Astrocyte (in vitro differentiated cells and primary cell): ENCODE results near the gene CCDC80. TPM values are rescaled to one million over a fixed set of nuclear protein-coding genes. Genes with fewer than 3 reads are reported as not detected.

Experiments used
- DNase-seq: peaks from one replicate; pipeline ENCODE4 v3.0.0-alpha.2; 2010; ENCODE audit warnings: low read depth
- FAIRE-seq: peaks from 2 replicates; lab custom pipeline; 2011; peaks lifted over from hg19 to GRCh38; lab: Jason Lieb, UNC
- H2AFZ ChIP-seq: 2 replicates; pipeline ENCODE4 v1.6.0; 2012; ENCODE audit warnings: low read depth, low read length, inconsistent platforms
- H3K27ac ChIP-seq: 2 replicates; pipeline ENCODE4 v1.5.1; 2011; ENCODE audit warnings: low read depth, low read length, inconsistent platforms
- H3K27me3 ChIP-seq: 2 replicates; pipeline ENCODE4 v1.6.0; 2011; ENCODE audit warnings: low read length, inconsistent platforms; ENCODE audit not compliant: insufficient read depth
- H3K36me3 ChIP-seq: 2 replicates; pipeline ENCODE4 v1.5.1; 2011; ENCODE audit warnings: low read length, inconsistent platforms; ENCODE audit not compliant: insufficient read depth
- H3K4me1 ChIP-seq: 2 replicates; pipeline ENCODE4 v1.5.1; 2011; ENCODE audit warnings: low read length, inconsistent platforms; ENCODE audit not compliant: insufficient read depth
- H3K4me2 ChIP-seq: 2 replicates; pipeline ENCODE4 v1.6.0; 2012; ENCODE audit warnings: low read length, inconsistent platforms
- H3K4me3 ChIP-seq: 2 replicates; pipeline ENCODE4 v1.5.1; 2011; ENCODE audit warnings: low read depth, mild to moderate bottlenecking, low read length, inconsistent platforms; ENCODE audit not compliant: insufficient read depth
- H3K79me2 ChIP-seq: 2 replicates; pipeline ENCODE4 v1.6.0; 2012; ENCODE audit warnings: mild to moderate bottlenecking, low read length, inconsistent platforms; ENCODE audit not compliant: insufficient read depth
- H3K9ac ChIP-seq: 2 replicates; pipeline ENCODE4 v1.6.0; 2012; ENCODE audit warnings: mild to moderate bottlenecking, low read length, inconsistent platforms
- H3K9me3 ChIP-seq: 2 replicates; pipeline ENCODE4 v1.5.1; 2012; ENCODE audit warnings: low read depth, mild to moderate bottlenecking, low read length, inconsistent platforms; ENCODE audit not compliant: insufficient read depth
- H4K20me1 ChIP-seq: 2 replicates; pipeline ENCODE4 v1.6.0; 2012; ENCODE audit warnings: low read length, inconsistent platforms; ENCODE audit not compliant: insufficient read depth
- H3K27ac Mint-ChIP-seq: one replicate; pipeline ENCODE4 v1.8.0; 2021; ENCODE audit warnings: mild to moderate bottlenecking, mixed read lengths; ENCODE audit not compliant: unreplicated experiment
- H3K27me3 Mint-ChIP-seq: one replicate; pipeline ENCODE4 v1.8.0; 2021; ENCODE audit warnings: low read depth, mixed read lengths; ENCODE audit not compliant: unreplicated experiment
- H3K36me3 Mint-ChIP-seq: one replicate; pipeline ENCODE4 v1.8.0; 2021; ENCODE audit warnings: low read depth, mixed read lengths; ENCODE audit not compliant: unreplicated experiment
- H3K4me1 Mint-ChIP-seq: one replicate; pipeline ENCODE4 v1.8.0; 2021; ENCODE audit warnings: low read depth, mixed read lengths; ENCODE audit not compliant: unreplicated experiment
- H3K4me3 Mint-ChIP-seq: one replicate; pipeline ENCODE4 v1.8.0; 2021; ENCODE audit warnings: mild to moderate bottlenecking, moderate library complexity, mixed read lengths; ENCODE audit not compliant: unreplicated experiment
- H3K9me3 Mint-ChIP-seq: one replicate; pipeline ENCODE4 v1.8.0; 2021; ENCODE audit warnings: mild to moderate bottlenecking, mixed read lengths; ENCODE audit not compliant: unreplicated experiment
- EZH2 ChIP-seq: IDR thresholded peaks from 2 replicates; pipeline ENCODE4 v1.6.1; 2012; ENCODE audit warnings: mild to moderate bottlenecking, low read length, inconsistent platforms; ENCODE audit not compliant: insufficient read depth
- total RNA-seq: library from RNA; stranded (reverse); gene quantifications from 2 replicates; pipeline ENCODE4 v1.2.1, GENCODE V29; 2021
- TF ChIP-seq, protein P1 (sequence below): IDR thresholded peaks from 2 replicates; pipeline ENCODE4 v1.5.1; 2011; ENCODE audit warnings: low read depth, mild to moderate bottlenecking, inconsistent platforms, low read length, moderate library complexity; ENCODE audit not compliant: insufficient read depth

CCDC80 gene
- total RNA-seq, 1 donor from 2014 or later = 272 TPM

DNA sequence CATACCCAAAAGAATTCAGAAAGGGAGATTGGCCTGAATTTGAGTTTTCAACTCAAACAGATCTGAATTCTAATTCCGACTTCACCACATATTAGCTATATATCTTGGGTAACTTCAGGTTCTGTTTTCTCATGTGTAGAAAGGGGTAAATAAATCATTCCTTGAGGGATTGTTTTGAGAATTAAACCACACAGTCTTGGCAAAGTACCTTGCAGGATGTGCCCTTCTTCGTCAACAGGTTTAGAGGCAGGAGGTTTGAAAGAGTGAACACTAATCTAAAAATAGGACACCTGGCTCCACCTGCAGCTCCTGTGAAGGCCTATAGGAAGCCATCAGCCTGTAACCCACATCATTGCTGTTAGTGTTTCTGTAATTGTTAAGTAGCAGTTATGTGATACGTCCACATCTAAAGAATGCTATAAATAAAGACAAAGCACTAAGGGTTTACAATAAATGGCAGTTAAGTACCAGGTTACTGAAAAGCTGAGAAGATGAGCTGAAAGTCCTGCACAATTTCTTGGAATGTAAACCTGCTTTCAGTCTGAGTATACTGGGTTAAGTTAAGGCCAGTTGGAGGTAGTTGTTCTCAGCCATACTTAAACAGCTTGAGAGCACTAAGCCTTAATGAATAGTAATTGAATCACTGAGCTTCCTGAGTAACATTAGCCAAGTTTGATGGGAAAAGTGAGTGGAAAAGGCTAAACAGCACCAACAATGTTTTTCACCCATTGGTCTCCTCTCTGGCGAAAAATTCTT, 6.0 kb downstream of the CCDC80 start:
- peak overlapping the region; percentile 88 for H3K4me2 ChIP-seq
- peak overlapping the region; percentile 73 for H3K4me3 Mint-ChIP-seq
- FAIRE-seq (peak; percentile 56), DNase-seq (no peak)
- no peaks in the 10 kb centered on the region for H3K27me3 ChIP-seq
- no peaks in the 10 kb centered on the region for H3K36me3 ChIP-seq
- peaks cover 18% of the 10 kb centered on the region for H4K20me1 ChIP-seq
- peaks cover 50% of the 10 kb centered on the region for H3K4me1 Mint-ChIP-seq
- H2AFZ ChIP-seq = no peak overlapping the region
- no peaks in the 10 kb centered on the region for H3K27me3 Mint-ChIP-seq
- H3K4me1 ChIP-seq = peaks cover 70% of the 10 kb centered on the region
- peaks cover 6% of the 10 kb centered on the region for H3K36me3 Mint-ChIP-seq
- peak overlapping the region; percentile 70 for H3K27ac ChIP-seq
- H3K9me3 ChIP-seq = no peaks in the 10 kb centered on the region
- H3K9ac ChIP-seq = peak overlapping the region; percentile 69
- H3K27ac Mint-ChIP-seq = peak overlapping the region; percentile 35
- TF ChIP-seq EZH2 = no peak
- TF ChIP-seq, protein P1, sequence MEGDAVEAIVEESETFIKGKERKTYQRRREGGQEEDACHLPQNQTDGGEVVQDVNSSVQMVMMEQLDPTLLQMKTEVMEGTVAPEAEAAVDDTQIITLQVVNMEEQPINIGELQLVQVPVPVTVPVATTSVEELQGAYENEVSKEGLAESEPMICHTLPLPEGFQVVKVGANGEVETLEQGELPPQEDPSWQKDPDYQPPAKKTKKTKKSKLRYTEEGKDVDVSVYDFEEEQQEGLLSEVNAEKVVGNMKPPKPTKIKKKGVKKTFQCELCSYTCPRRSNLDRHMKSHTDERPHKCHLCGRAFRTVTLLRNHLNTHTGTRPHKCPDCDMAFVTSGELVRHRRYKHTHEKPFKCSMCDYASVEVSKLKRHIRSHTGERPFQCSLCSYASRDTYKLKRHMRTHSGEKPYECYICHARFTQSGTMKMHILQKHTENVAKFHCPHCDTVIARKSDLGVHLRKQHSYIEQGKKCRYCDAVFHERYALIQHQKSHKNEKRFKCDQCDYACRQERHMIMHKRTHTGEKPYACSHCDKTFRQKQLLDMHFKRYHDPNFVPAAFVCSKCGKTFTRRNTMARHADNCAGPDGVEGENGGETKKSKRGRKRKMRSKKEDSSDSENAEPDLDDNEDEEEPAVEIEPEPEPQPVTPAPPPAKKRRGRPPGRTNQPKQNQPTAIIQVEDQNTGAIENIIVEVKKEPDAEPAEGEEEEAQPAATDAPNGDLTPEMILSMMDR = no peak
- H3K9me3 Mint-ChIP-seq = no peaks in the 10 kb centered on the region
- H3K4me3 ChIP-seq = peak overlapping the region; percentile 82
- peaks cover 93% of the 10 kb centered on the region for H3K79me2 ChIP-seq

DNA sequence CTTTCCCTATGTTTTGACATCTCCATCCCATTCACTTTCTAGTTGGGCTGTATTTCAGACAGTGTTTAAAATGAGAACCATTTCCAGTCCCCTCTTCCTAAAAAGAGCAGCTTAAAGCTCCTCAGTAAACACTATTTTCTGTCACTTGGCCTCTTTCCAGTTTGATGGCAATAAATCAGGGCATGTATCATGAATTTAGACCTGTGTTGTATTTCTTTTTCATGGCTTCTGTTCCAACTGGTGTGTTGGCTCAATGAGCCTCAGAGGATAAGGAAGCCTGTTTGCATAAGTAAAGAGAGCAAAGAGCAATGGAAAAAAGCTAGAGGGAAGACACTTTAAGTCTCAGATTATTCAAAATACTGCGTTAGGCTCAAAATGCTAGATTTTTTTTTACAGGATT, 7.2 kb downstream of the CCDC80 start:
- Mint-ChIP-seq H3K27ac (no peak overlapping the region), H3K4me1 (peaks cover 57% of the 10 kb centered on the region), H3K4me3 (no peak overlapping the region), H3K27me3 (no peaks in the 10 kb centered on the region), H3K9me3 (no peaks in the 10 kb centered on the region), H3K36me3 (peaks cover 6% of the 10 kb centered on the region)
- Histone ChIP-seq H3K36me3 (peaks cover 1% of the 10 kb centered on the region), H3K9me3 (no peaks in the 10 kb centered on the region), H3K4me2 (peak overlapping the region; percentile 88), H3K27me3 (no peaks in the 10 kb centered on the region), H3K4me1 (peaks cover 65% of the 10 kb centered on the region), H3K79me2 (peaks cover 83% of the 10 kb centered on the region), H3K27ac (peak overlapping the region; percentile 44), H3K4me3 (no peak overlapping the region), H3K9ac (peak overlapping the region; percentile 12), H2AFZ (no peak overlapping the region), H4K20me1 (peaks cover 18% of the 10 kb centered on the region)
- FAIRE-seq = no peak
- no peak for DNase-seq
- TF ChIP-seq, protein P1 = no peak
- no peak for TF ChIP-seq EZH2

DNA sequence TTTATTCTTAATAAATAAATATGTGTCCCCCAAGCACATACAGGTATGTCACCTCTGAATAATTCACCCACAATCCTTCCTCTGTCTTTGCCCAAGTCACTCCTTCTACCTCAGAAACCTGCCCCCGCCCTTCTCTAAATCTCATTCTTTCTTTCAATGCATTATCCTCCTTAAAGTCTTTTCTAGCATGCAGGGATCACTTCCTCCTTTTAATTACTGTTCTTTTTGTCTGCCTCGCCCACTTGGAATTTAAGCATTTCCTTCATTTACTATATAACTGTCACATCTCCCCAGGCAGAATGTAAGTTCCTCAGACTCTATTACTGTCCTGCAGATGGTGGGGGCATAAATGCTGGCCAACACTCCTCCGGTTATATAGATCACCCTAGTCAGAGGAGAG, 7.8 kb downstream of the CCDC80 start:
- no peak for DNase-seq
- peaks cover 57% of the 10 kb centered on the region for H3K4me1 Mint-ChIP-seq
- TF ChIP-seq, protein P1 = no peak
- no peak for TF ChIP-seq EZH2
- H3K4me3 Mint-ChIP-seq = peak overlapping the region; percentile 34
- no peak overlapping the region for H2AFZ ChIP-seq
- peak overlapping the region; percentile 44 for H3K27ac ChIP-seq
- H3K79me2 ChIP-seq = peaks cover 81% of the 10 kb centered on the region
- H3K4me2 ChIP-seq = peak overlapping the region; percentile 88
- H3K9me3 Mint-ChIP-seq = no peaks in the 10 kb centered on the region
- FAIRE-seq = no peak
- peaks cover 18% of the 10 kb centered on the region for H4K20me1 ChIP-seq
- H3K27me3 Mint-ChIP-seq = no peaks in the 10 kb centered on the region
- H3K4me1 ChIP-seq = peaks cover 60% of the 10 kb centered on the region
- H3K4me3 ChIP-seq = no peak overlapping the region
- no peaks in the 10 kb centered on the region for H3K27me3 ChIP-seq
- peaks cover 7% of the 10 kb centered on the region for H3K36me3 ChIP-seq
- no peaks in the 10 kb centered on the region for H3K9me3 ChIP-seq
- H3K9ac ChIP-seq = peak overlapping the region; percentile 12
- H3K27ac Mint-ChIP-seq = no peak overlapping the region
- peaks cover 6% of the 10 kb centered on the region for H3K36me3 Mint-ChIP-seq
